Coronary artery (tissue), 2 donors: ENCODE results near the gene KDELR3.

Experiments used
- DNase-seq: peaks from one replicate; pipeline ENCODE4 v3.0.0-alpha.2; 2017; ENCODE audit warnings: low spot score
- H3K27ac ChIP-seq, 2 donors: fragments of 200-600 bp; sonication (generic); one replicate each; pipeline ENCODE4 v1.5.1; 2016 to 2019
- H3K4me3 ChIP-seq: fragments of 200-600 bp; sonication (generic); 2 replicates; pipeline ENCODE4 v1.5.1; 2016; ENCODE audit warnings: mild to moderate bottlenecking, moderate library complexity
- CTCF ChIP-seq: fragments of 200-600 bp; sonication (generic); IDR thresholded peaks from one replicate; pipeline ENCODE4 v1.5.1; 2019; ENCODE audit warnings: antibody characterized with exemption

Gene KDELR3

DNA sequence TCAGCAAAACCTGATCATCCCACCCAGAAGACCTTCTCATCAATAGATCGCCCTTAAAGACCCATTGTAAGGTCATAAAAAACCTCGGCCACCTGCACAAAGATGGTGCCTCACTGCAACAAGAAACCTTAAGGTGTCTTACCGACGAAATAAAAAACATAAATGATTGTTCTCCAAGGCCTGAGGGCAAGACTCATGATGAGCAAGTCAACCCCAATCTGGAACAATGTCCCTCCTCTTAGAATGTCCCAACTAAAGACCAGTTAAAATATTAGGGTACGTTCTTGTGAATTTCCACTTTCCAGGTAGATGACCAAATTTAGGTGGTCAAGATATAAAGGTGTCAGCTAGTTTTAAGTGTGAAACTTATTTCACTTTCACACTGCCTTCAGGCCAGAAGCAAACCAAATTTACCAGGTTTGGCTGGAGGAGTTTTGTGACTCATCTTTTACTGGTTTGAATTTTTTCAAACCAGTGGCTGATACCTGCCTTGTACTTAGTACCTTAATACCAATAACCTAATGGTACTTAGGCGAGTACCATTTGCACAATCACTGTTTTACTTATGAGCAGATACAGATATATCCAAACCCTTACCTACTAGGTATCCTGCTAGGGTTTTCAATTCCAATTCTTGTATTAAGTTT is 14.9 kb downstream of the KDELR3 start:
- Histone ChIP-seq H3K27ac (no peak overlapping the region), H3K4me3 (no peak overlapping the region)
- no peak for TF ChIP-seq CTCF
- DNase-seq: no peak

GRCh38 chr22:38484244-38484643 is 16.3 kb downstream of the KDELR3 start:
- no peak for TF ChIP-seq CTCF
- DNase-seq: no peak
- Histone ChIP-seq H3K27ac (no peak overlapping the region), H3K4me3 (no peak overlapping the region)

DNA sequence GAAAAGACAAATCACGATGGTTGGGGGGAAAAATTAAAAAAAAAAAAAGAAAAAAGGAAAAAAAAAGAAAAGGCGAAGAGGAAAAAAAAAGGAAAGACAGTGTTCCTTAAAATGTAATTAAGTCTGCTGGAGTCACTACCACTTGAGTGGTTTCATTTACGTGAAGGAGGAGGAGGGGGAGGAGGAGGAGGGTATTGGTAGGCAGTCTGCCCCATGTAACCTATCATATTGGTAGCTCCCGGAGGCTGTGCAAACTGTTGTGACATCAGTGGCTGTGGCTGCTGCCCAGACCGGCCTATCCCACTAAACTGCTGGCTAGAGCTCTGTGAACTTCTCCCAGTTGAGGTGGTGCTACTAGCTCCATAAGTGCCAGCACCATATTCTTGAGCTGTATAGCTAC is 17.9 kb downstream of the KDELR3 start:
- H3K27ac ChIP-seq: no peak overlapping the region
- no peak for TF ChIP-seq CTCF
- H3K4me3 ChIP-seq: no peak overlapping the region
- DNase-seq: no peak

DNA sequence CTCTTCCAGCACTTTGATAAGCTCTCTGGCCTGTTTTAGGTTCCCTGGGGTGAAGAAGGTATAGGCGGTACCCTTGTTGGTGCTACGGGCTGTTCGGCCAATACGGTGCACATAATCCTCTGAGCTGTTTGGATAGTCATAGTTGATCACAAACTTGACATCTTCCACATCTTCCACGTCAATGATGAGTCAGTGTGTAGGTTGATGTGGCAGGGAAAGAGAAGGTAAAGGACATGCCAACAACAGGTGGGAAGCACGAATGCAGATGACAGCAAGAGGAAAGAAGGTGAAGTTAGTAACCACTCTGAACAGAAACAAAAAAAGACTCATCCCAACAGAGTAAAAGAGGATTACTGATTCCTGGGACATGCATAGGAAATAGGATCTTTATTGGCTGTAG is 20.1 kb downstream of the KDELR3 start:
- DNase-seq: no peak
- Histone ChIP-seq H3K4me3 (no peak overlapping the region), H3K27ac (no peak overlapping the region)

DNA sequence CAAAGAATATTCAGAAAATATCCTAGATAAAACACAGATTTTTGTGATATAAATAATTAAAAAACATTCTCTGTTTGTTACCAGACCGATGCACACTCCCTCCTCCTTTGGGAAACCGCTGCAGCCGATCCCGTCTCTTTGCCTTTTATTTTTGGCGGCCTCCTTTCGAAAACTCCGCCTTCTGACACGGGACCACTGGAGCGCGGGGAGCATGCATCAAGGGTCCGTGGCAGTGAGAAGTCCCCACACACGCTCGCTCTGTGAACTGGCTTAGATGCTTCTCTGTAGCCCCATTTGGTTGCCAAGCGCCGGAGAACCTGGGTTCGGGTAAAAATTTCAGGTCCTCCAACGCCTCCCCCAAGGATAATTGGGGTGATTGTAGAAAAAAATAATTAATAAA is 21.2 kb downstream of the KDELR3 start:
- Histone ChIP-seq H3K4me3 (no peak overlapping the region), H3K27ac (no peak overlapping the region)
- TF ChIP-seq CTCF: no peak
- no peak for DNase-seq

More for the DNA sequence above, 20.1 kb downstream of the KDELR3 start:
- no peak for TF ChIP-seq CTCF

- Histone ChIP-seq H3K4me3 (no peak overlapping the region), H3K27ac (peak overlapping the region in 1 of 2 donors; percentile 18)
- no peak for TF ChIP-seq CTCF
- DNase-seq: no peak
These were observed 21.8 kb downstream of the KDELR3 start for GRCh38 chr22:38489561-38490145.

DNA sequence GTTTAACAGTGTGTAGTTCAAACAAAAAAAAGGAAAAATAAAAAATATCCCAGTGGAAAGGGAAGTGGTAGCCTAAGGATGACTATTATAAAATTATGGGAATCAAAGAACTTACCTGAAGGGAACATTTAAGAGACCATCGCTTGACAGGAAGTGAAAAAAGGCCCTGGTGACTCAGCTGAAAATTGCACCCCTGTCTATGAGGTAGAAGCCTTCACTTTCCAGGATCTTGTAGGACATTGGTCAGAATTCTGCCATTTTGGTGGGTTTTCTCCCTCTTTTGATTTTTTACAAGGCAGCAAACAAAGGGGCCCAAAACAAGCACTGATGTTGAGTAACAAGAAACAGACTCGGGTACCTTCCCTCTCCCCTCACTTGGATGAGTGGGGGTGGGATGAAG is 22.6 kb downstream of the KDELR3 start:
- Histone ChIP-seq H3K4me3 (no peak overlapping the region), H3K27ac (peak overlapping the region; percentile 54 to 71)
- no peak for DNase-seq
- TF ChIP-seq CTCF: no peak
